Ectodermal cell (in vitro differentiated cells): Measurements from ENCODE around the gene LHPP.

Source experiments
- H3K27ac ChIP-seq: 2 replicates; pipeline ENCODE4 v1.7.0; 2013; ENCODE audit warnings: mild to moderate bottlenecking, low read depth, low read length; ENCODE audit not compliant: insufficient read depth, poor library complexity, severe bottlenecking
- H3K27me3 ChIP-seq: 2 replicates; pipeline ENCODE4 v1.7.0; 2013; ENCODE audit warnings: mild to moderate bottlenecking, low read length; ENCODE audit not compliant: insufficient read depth, control insufficient read depth, poor library complexity, severe bottlenecking
- H3K36me3 ChIP-seq: one replicate; pipeline ENCODE4 v1.7.0; 2013; ENCODE audit warnings: low read length; ENCODE audit not compliant: control insufficient read depth, insufficient read depth
- H3K4me1 ChIP-seq: one replicate; pipeline ENCODE4 v1.7.0; 2013; ENCODE audit warnings: low read length; ENCODE audit not compliant: control insufficient read depth, insufficient read depth
- H3K4me3 ChIP-seq: 2 replicates; pipeline ENCODE4 v1.7.0; 2013; ENCODE audit warnings: low read depth, low read length, control low read depth; ENCODE audit not compliant: insufficient read depth
- H3K9me3 ChIP-seq: 2 replicates; pipeline ENCODE4 v1.7.0; 2013; ENCODE audit warnings: mild to moderate bottlenecking, low read length, moderate library complexity; ENCODE audit not compliant: control insufficient read depth
- WGBS, 2 experiments: methylation state at CpG; one replicate each; pipeline ENCODE4 v1.1.7; 2013; ENCODE audit warnings: missing lambda C conversion rate in 2 of 2; 5-methylcytosine and 5-hydroxymethylcytosine counted together

Gene LHPP

GRCh38 chr10:124508907-124509454 is 47.4 kb downstream of the LHPP start:
- Histone ChIP-seq H3K4me1 (no peaks in the 10 kb centered on the region), H3K27me3 (no peaks in the 10 kb centered on the region), H3K36me3 (no peaks in the 10 kb centered on the region), H3K9me3 (no peaks in the 10 kb centered on the region), H3K4me3 (no peak overlapping the region), H3K27ac (no peak overlapping the region)
- WGBS, 2 experiments: 92 to 94% methylated on average over 3 to 5 of the region's 5 CpGs

GRCh38 chr10:124509880-124510632 is 48.4 kb downstream of the LHPP start:
- Histone ChIP-seq H3K27me3 (no peaks in the 10 kb centered on the region), H3K36me3 (no peaks in the 10 kb centered on the region), H3K27ac (no peak overlapping the region), H3K4me3 (no peak overlapping the region), H3K9me3 (no peaks in the 10 kb centered on the region), H3K4me1 (no peaks in the 10 kb centered on the region)
- 92 to 93% methylated on average over 27 of the region's 27 CpGs for WGBS, 2 experiments

GRCh38 chr10:124510759-124511158 is 49.1 kb downstream of the LHPP start:
- no peak overlapping the region for H3K4me3 ChIP-seq
- H3K9me3 ChIP-seq: no peaks in the 10 kb centered on the region
- no peak overlapping the region for H3K27ac ChIP-seq
- H3K27me3 ChIP-seq: no peaks in the 10 kb centered on the region
- no peaks in the 10 kb centered on the region for H3K36me3 ChIP-seq
- no peaks in the 10 kb centered on the region for H3K4me1 ChIP-seq
- WGBS, 2 experiments: 92 to 96% methylated on average over 10 of the region's 10 CpGs

DNA sequence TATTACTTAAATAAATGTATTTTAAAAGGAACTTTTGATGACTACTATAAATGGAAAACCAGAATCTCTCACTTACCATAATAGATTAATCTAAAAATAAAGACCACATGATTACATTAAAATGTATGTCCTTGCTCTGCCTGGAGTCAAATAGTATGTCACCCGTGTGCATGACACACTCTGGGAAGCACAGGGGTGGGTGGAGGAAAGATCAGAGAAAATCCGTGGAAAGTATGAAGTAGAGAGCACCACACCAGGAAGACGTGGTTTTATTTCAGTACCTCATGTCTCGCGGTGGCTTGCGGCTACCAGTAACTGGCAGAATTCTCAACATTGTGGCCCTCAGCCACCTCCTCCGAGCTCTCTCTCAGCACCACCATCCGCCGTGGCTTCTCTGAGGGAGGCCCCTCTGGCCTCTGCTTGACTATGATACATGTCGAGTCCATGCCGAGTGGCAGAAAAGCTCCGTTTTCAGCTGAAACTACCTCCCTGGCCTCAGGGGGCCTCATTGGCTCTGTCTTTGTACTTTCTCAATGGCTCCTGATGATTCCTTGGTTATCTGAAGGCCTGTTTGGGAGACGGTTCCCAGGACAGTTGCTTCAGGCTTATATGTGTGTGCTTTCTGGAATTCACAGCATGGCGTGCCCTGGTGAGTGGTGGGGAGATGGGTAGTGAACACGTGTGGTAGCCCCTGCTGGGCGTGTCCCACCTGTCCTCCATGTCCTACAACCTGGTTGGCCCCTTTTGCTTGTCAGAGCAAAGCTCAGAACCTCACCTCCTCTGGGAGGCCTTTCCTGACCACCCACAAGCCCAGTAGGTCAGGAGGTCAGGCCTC is 49.8 kb downstream of the LHPP start:
- no peaks in the 10 kb centered on the region for H3K36me3 ChIP-seq
- 89 to 90% methylated on average over 16 of the region's 16 CpGs for WGBS, 2 experiments

GRCh38 chr10:124512040-124512428 is 50.4 kb downstream of the LHPP start:
- H3K9me3 ChIP-seq: no peaks in the 10 kb centered on the region
- H3K27me3 ChIP-seq: no peaks in the 10 kb centered on the region
- WGBS, 2 experiments: 94 to 95% methylated on average over 8 of the region's 8 CpGs
- no peaks in the 10 kb centered on the region for H3K4me1 ChIP-seq
- no peaks in the 10 kb centered on the region for H3K36me3 ChIP-seq
- no peak overlapping the region for H3K4me3 ChIP-seq
- H3K27ac ChIP-seq: no peak overlapping the region

More for the DNA sequence above, 49.8 kb downstream of the LHPP start:
- Histone ChIP-seq H3K4me1 (no peaks in the 10 kb centered on the region), H3K9me3 (no peaks in the 10 kb centered on the region), H3K27me3 (no peaks in the 10 kb centered on the region), H3K27ac (no peak overlapping the region), H3K4me3 (no peak overlapping the region)

GRCh38 chr10:124512600-124512999 is 51.0 kb downstream of the LHPP start:
- H3K27ac ChIP-seq: no peak overlapping the region
- H3K9me3 ChIP-seq: no peaks in the 10 kb centered on the region
- 94% methylated on average over 6 to 8 of the region's 8 CpGs for WGBS, 2 experiments
- H3K36me3 ChIP-seq: no peaks in the 10 kb centered on the region
- no peak overlapping the region for H3K4me3 ChIP-seq
- no peaks in the 10 kb centered on the region for H3K27me3 ChIP-seq
- H3K4me1 ChIP-seq: no peaks in the 10 kb centered on the region

GRCh38 chr10:124515244-124515970 is 53.8 kb downstream of the LHPP start:
- H3K36me3 ChIP-seq: no peaks in the 10 kb centered on the region

GRCh38 chr10:124516181-124516580 is 54.6 kb downstream of the LHPP start:
- Histone ChIP-seq H3K4me3 (no peak overlapping the region), H3K9me3 (no peaks in the 10 kb centered on the region), H3K27ac (no peak overlapping the region), H3K27me3 (no peaks in the 10 kb centered on the region), H3K4me1 (no peaks in the 10 kb centered on the region), H3K36me3 (no peaks in the 10 kb centered on the region)
- WGBS, 2 experiments: 93 to 95% methylated on average over 9 of the region's 9 CpGs

More at GRCh38 chr10:124515244-124515970, 53.8 kb downstream of the LHPP start:
- WGBS, 2 experiments: 91 to 95% methylated on average over 13 of the region's 13 CpGs
- Histone ChIP-seq H3K27ac (no peak overlapping the region), H3K4me3 (no peak overlapping the region), H3K9me3 (no peaks in the 10 kb centered on the region), H3K4me1 (no peaks in the 10 kb centered on the region), H3K27me3 (no peaks in the 10 kb centered on the region)

- Histone ChIP-seq H3K36me3 (no peaks in the 10 kb centered on the region), H3K4me1 (no peaks in the 10 kb centered on the region), H3K27ac (no peak overlapping the region), H3K4me3 (no peak overlapping the region), H3K9me3 (no peaks in the 10 kb centered on the region), H3K27me3 (no peaks in the 10 kb centered on the region)
- WGBS, 2 experiments: 95 to 96% methylated on average over 21 of the region's 21 CpGs
Observed at GRCh38 chr10:124516746-124517397, 55.2 kb downstream of the LHPP start.
